NT2/D1 (cell line): ENCODE measurements around the gene SCCPDH.

Experiments used
- DNase-seq: peaks from one replicate; pipeline ENCODE4 v3.0.0-alpha.2; 2011; ENCODE audit warnings: low read depth, low spot score
- H3K27me3 ChIP-seq: 2 replicates; pipeline ENCODE4 v1.6.0; 2011; ENCODE audit warnings: mild to moderate bottlenecking; ENCODE audit not compliant: insufficient read length, insufficient read depth
- H3K36me3 ChIP-seq: 2 replicates; pipeline ENCODE4 v1.6.1; 2011; ENCODE audit warnings: mild to moderate bottlenecking, low read length, mixed read lengths; ENCODE audit not compliant: insufficient read depth, insufficient read length
- H3K4me1 ChIP-seq: 2 replicates; pipeline ENCODE4 v1.5.1; 2011; ENCODE audit not compliant: insufficient read depth, insufficient read length
- H3K4me3 ChIP-seq: 2 replicates; pipeline ENCODE4 v1.5.1; 2011; ENCODE audit warnings: low read depth; ENCODE audit not compliant: insufficient read length
- H3K9ac ChIP-seq: 2 replicates; pipeline ENCODE4 v1.6.0; 2011; ENCODE audit warnings: low read depth; ENCODE audit not compliant: insufficient read length
- H3K9me3 ChIP-seq: 2 replicates; pipeline ENCODE4 v1.5.1; 2011; ENCODE audit warnings: mild to moderate bottlenecking, low read length; ENCODE audit not compliant: insufficient read depth
- SUZ12 ChIP-seq: IDR thresholded peaks from 2 replicates; pipeline ENCODE4 v1.6.1; 2011; ENCODE audit not compliant: insufficient read length, insufficient read depth; ENCODE audit errors: extremely low read depth
- YY1 ChIP-seq: IDR thresholded peaks from 2 replicates; pipeline ENCODE4 v1.6.1; 2011; ENCODE audit not compliant: insufficient read length, insufficient read depth
- ZNF274 ChIP-seq: IDR thresholded peaks from 2 replicates; pipeline ENCODE4 v1.6.1; 2011; ENCODE audit warnings: mild to moderate bottlenecking, low read depth, low read length

SCCPDH gene

DNA sequence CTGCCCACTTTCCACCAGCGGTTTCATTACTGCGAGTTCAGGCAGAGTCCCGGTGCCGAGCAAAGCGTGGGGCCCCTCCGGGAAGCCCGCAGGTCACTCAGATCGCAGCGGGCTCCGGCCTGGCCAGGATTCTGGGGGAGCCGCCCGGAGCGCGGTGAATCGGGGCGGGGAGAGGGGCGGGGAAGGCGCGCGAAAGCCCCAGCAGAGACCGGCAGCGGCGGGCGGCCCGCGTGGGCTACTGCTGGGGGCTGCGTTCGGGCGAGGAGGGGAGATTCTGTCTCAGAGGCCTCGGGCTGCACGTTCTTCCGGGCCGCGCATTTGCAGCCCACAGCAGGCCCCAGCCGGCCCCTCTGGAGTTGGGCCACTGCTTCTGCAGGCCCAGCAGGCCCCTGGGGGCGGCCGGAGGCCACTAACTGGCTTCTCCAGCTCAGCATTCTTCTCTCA lies 64.7 kb downstream of the SCCPDH start:
- 0 out of 2 replicates have a peak, but pooled peaks cover 4% of the 10 kb centered on the region for H3K9me3 ChIP-seq
- no peak for DNase-seq
- H3K4me3 ChIP-seq: no peak overlapping the region
- H3K27me3 ChIP-seq: no peaks in the 10 kb centered on the region
- no peak overlapping the region for H3K9ac ChIP-seq
- peaks cover 13% of the 10 kb centered on the region for H3K4me1 ChIP-seq
- H3K36me3 ChIP-seq: no peaks in the 10 kb centered on the region
- TF ChIP-seq SUZ12: no peak
- TF ChIP-seq YY1: no peak
- TF ChIP-seq ZNF274: no peak

DNA sequence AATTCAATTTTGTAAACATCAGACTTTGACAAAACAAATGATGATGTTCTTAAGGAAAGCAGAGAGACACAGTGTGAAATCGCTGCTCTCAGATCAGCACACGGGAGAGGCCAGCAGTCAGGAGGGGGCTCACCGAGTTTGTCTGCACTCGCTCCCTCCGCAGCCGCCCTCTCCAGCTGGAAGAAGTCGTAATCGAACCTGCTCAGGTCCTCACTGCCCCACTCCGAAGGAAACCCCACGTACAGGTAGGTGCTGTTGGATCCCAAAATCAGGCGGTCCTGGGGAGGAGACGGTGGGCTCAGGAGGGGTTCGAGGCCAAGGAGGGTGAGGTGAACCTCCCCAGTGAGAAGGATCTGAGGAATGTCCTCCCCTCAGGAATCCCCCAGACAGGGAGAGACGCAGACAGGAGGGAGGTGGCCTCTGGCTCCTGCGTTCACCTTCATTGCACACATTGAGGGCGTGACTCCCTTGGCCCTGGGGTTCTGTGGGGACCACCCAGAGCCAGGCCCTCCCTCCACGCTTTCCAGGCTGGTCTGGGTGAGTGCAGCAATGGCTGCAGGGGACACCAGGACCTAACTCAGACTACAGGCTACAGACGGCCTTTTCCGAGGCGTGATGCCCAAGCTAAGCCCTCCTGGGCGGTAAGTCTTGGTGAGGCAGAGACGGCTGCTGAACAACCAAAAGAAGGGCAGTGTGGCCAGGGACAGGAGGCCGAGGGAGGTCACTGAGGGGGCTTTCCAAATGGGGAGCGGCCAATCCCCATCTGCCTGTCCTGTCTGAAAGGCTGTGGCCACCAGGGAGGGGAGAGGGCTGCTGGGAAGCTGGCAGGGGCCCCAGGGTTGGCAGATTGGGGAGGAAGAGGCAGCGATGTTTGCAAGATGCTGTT lies 65.5 kb downstream of the SCCPDH start:
- no peak overlapping the region for H3K9ac ChIP-seq
- no peak for DNase-seq

DNA sequence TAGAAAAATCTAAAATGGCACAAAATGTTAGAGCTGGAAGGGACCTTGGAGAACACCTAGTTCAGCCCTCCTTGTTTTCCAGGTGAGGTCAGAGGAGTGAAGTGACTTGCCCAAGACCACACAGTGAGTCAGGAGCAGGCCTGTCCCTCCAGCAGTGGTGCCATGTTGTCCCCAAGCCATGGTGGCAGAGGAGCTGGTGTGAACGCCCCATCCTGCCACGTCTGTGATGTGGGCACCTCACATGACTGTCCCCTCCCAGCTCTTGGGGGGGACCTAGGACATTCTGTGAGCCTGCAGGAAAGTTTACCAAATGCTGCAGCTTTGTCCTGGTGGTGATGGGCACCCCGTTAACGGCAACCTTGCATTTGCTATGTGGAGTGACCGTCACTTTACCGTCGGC lies 66.2 kb downstream of the SCCPDH start:
- Histone ChIP-seq H3K4me3 (no peak overlapping the region), H3K27me3 (no peaks in the 10 kb centered on the region), H3K4me1 (peaks cover 21% of the 10 kb centered on the region), H3K36me3 (no peaks in the 10 kb centered on the region), H3K9me3 (0 out of 2 replicates have a peak, but pooled peaks cover 4% of the 10 kb centered on the region), H3K9ac (no peak overlapping the region)
- TF ChIP-seq SUZ12 (no peak), ZNF274 (no peak), YY1 (no peak)
- no peak for DNase-seq

More for the DNA sequence above, 65.5 kb downstream of the SCCPDH start:
- Histone ChIP-seq H3K27me3 (no peaks in the 10 kb centered on the region), H3K4me1 (peaks cover 19% of the 10 kb centered on the region), H3K36me3 (no peaks in the 10 kb centered on the region), H3K9me3 (0 out of 2 replicates have a peak, but pooled peaks cover 4% of the 10 kb centered on the region), H3K4me3 (no peak overlapping the region)
- TF ChIP-seq ZNF274 (no peak), SUZ12 (no peak), YY1 (no peak)

DNA sequence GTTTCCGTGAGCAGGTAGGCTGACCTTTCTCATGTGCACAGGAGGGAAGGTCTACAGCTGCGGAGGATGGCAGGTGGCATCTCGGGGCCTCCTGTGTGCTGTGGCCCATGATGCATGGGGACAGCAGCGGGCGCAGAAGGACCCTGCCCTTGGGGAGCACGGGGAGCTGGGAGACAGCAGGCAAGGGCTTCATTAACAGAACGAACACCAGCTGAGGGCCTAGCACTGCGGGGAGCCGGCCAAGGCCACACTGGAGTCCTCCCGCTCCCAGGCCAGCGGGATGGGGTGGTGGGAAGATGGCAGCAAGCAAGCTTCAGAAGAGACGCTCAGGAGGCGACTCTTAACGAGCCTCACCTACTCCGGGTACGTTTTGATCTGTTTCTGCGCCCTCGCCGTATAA lies 66.6 kb downstream of the SCCPDH start:
- no peak overlapping the region for H3K9ac ChIP-seq
- no peaks in the 10 kb centered on the region for H3K36me3 ChIP-seq
- H3K9me3 ChIP-seq: 0 out of 2 replicates have a peak, but pooled peaks cover under 1% of the 10 kb centered on the region
- no peak for DNase-seq
- no peak for TF ChIP-seq YY1
- TF ChIP-seq SUZ12: no peak
- TF ChIP-seq ZNF274: no peak
- no peaks in the 10 kb centered on the region for H3K27me3 ChIP-seq
- H3K4me1 ChIP-seq: peaks cover 20% of the 10 kb centered on the region
- H3K4me3 ChIP-seq: no peak overlapping the region

DNA sequence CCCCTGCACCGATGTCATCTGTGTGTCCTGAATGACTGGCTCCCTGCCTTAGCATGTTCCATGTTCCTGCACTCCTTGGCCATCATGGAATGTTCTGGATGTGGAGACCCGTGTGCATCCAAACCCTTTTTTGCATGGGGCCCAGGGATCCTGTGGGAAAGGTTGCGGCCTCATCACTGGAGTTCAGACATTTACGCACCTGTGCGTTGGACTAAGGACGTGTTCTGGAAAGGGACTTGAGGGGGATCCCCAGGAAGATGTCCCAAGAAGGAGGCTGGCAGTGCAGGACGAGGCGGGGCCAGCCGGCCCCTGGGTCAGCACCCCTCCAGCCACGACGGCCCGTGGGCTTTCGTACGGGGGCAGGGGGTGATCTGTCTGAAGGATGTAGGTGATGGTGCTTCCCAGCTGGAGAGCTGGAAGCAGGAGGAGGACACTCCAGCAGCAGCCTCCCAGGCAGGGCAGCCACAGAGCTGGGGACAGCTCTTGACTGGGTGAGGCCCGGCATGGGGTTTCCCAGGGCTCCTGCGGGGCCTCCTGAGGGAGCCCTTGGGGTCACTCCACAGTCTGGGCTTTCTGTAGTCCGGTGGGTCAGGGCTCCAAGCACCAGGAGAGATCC lies 67.2 kb downstream of the SCCPDH start:
- no peaks in the 10 kb centered on the region for H3K27me3 ChIP-seq
- no peak overlapping the region for H3K9ac ChIP-seq
- DNase-seq: no peak
- H3K36me3 ChIP-seq: no peaks in the 10 kb centered on the region
- no peak for TF ChIP-seq ZNF274
- TF ChIP-seq YY1: no peak
- TF ChIP-seq SUZ12: no peak
- H3K9me3 ChIP-seq: no peaks in the 10 kb centered on the region
- H3K4me1 ChIP-seq: peaks cover 20% of the 10 kb centered on the region
- H3K4me3 ChIP-seq: no peak overlapping the region

DNA sequence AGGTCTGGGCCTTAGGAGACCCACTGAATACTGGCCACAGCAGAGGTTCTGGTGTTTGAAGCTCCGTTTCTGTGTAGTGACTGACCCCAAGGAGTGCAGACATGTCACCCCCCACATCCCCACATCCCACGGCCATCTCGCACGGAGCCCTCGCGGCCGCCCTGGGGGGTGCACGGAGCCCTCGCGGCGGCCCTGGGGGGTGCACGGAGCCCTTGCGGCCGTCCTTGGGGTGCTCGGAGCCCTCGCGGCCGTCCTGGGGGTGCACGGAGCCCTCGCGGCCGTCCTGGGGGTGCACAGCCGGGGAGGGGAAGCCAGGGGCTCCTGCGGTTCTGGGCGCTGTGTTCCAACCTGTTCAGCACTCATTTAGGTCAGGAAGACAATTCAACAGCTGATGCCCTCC lies 68.4 kb downstream of the SCCPDH start:
- Histone ChIP-seq H3K36me3 (no peaks in the 10 kb centered on the region), H3K4me3 (no peak overlapping the region), H3K27me3 (no peaks in the 10 kb centered on the region), H3K9ac (no peak overlapping the region), H3K4me1 (peaks cover 20% of the 10 kb centered on the region), H3K9me3 (no peaks in the 10 kb centered on the region)
- DNase-seq: no peak
- TF ChIP-seq ZNF274 (no peak), YY1 (no peak), SUZ12 (no peak)

DNA sequence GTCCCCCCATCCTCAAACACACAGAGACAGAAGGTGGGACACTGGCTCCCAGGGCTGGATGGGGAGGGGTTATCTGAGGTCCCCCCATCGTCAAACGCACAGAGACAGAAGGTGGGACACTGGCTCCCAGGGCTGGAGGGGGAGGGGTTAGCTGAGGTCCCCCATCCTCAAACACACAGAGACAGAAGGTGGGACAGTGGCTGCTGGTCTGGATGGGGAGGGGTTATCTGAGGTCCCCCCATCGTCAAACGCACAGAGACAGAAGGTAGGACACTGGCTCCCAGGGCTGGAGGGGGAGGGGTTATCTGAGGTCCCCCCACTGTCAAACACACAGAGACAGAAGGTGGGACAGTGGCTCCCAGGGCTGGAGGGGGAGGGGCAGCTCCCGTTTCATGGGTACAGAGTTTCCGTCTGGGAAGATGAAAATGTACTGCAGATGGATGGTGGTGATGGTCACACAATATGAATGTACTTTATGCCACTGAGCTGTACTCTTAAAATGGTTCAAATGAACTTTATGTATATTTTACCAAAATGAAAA lies 69.2 kb downstream of the SCCPDH start:
- TF ChIP-seq ZNF274: no peak
- TF ChIP-seq YY1: no peak
- TF ChIP-seq SUZ12: no peak
- Histone ChIP-seq H3K9ac (no peak overlapping the region), H3K4me1 (peaks cover 21% of the 10 kb centered on the region), H3K36me3 (no peaks in the 10 kb centered on the region), H3K9me3 (no peaks in the 10 kb centered on the region), H3K4me3 (no peak overlapping the region), H3K27me3 (no peaks in the 10 kb centered on the region)
- DNase-seq: no peak
